Ovary (tissue), 9 donors: ENCODE results near the gene MYRIP. TPM values are rescaled to one million over a fixed set of nuclear protein-coding genes. Genes with fewer than 3 reads are reported as not detected.

Experiments
- DNase-seq, 5 donors: peaks; one replicate each; pipeline ENCODE4 v3.0.0-alpha.2; 2019 to 2020
- H3K27ac ChIP-seq, 2 donors: fragments of 200-600 bp; one replicate each; pipeline versions ENCODE4 v1.5.1 to v1.8.0; 2019 to 2022
- H3K27me3 ChIP-seq: fragments of 200-600 bp; one replicate; pipeline ENCODE4 v1.8.0; 2022
- H3K36me3 ChIP-seq: fragments of 200-600 bp; sonication (generic); one replicate; pipeline ENCODE4 v1.5.1; 2019
- H3K4me1 ChIP-seq: one replicate; pipeline ENCODE4 v1.8.1; 2013; ENCODE audit warnings: mild to moderate bottlenecking, moderate library complexity; ENCODE audit not compliant: insufficient read depth
- H3K4me3 ChIP-seq: fragments of 200-600 bp; sonication (generic); one replicate; pipeline ENCODE4 v1.5.1; 2017
- H3K9me3 ChIP-seq, 2 donors: fragments of 200-600 bp in 1 of 2; sonication (generic) in 1 of 2; one replicate each; pipeline versions ENCODE4 v1.5.1 to v1.8.1; 2013 to 2019; ENCODE audit warnings: mild to moderate bottlenecking in 1 of 2, moderate library complexity in 1 of 2
- CTCF ChIP-seq, 3 donors: fragments of 450-650 bp in 2 of 3; fragments of 200-600 bp in 1 of 3; IDR thresholded peaks; one replicate each; pipeline versions ENCODE4 v1.5.1 to v1.8.0; 2016 to 2022; ENCODE audit warnings: antibody characterized with exemption in 3 of 3, mild to moderate bottlenecking in 1 of 3
- EP300 ChIP-seq: sonication (generic); formaldehyde crosslinking; IDR thresholded peaks from one replicate; pipeline ENCODE4 v1.6.1; 2017; ENCODE audit warnings: antibody characterized with exemption
- POLR2A ChIP-seq: fragments of 450-650 bp; IDR thresholded peaks from one replicate; pipeline ENCODE4 v1.6.1; 2017; ENCODE audit warnings: antibody characterized with exemption, mild to moderate bottlenecking, moderate library complexity
- WGBS, 3 donors: extraction: QIAGEN DNeasy Blood & Tissue Kit in 1 of 3; methylation state at CpG; one replicate each; pipeline versions ENCODE4 v1.1.5 to v1.1.7; 2013 to 2017; 5-methylcytosine and 5-hydroxymethylcytosine counted together
- intact Hi-C, 4 donors: fragments of 100-400 bp; cut with DNase I; formaldehyde crosslinking; loops; one replicate each; pipeline versions ENCODE4 v1.11.0 to v1.15.1; 2022 to 2023
- polyA plus RNA-seq, 2 donors: library from polyadenylated mRNA; stranded (reverse); fragments of 200-250 nt in 1 of 2; fragments of 350-450 nt in 1 of 2; fragmentation: Illumina TruSeq in 1 of 2; extraction: RNeasy Lipid Tissue Mini Kit (QIAGEN cat#74804) in 1 of 2; gene quantifications; one replicate each; pipeline ENCODE4 v1.2.3, GENCODE V29; 2013 to 2014
- total RNA-seq, 7 donors: library from RNA; depleted of rRNA in 2 of 7; stranded (reverse); fragments of >200 nt in 2 of 7; fragmentation: NEBNext Ultra II Directional in 3 of 7; extraction: Animal tissue kit (Norgen Biotek cat#: 25700) in 3 of 7; gene quantifications; one replicate each; pipeline versions ENCODE4 v1.1.0 to v1.2.4, GENCODE V29; 2016 to 2023
- donor health status: DM: no; HTN: no; CAD: no; lungs with moderate emphysema.
- donor health status: DM: no; HTN: no; CAD: no.
- donor health status: Bipolar disorder and iron deficiency.
- donor health status: DM: yes; HTN: yes; CAD: no.
- donor health status: DM: no; HTN: no; CAD: no.
- donor health status: DM: yes; HTN: yes; CAD: no.

The MYRIP gene
- total and polyA plus RNA-seq, 9 donors: 2.8 to 8.4 (median 4.5) TPM

GRCh38 chr3:40254891-40255290 is 445.5 kb downstream of the MYRIP start:
- H3K4me1 ChIP-seq: no peaks in the 10 kb centered on the region
- no peak for TF ChIP-seq POLR2A
- no peak for TF ChIP-seq EP300
- no peak for TF ChIP-seq CTCF (IDR thresholded peaks at IDR 0.05)
- WGBS, 3 donors: 89 to 93% (median 89%) methylated on average over 2 of the region's 2 CpGs
- no peaks in the 10 kb centered on the region for H3K27me3 ChIP-seq
- H3K36me3 ChIP-seq: no peaks in the 10 kb centered on the region
- no peak for DNase-seq
- no peak overlapping the region for H3K27ac ChIP-seq
- no peaks in the 10 kb centered on the region for H3K9me3 ChIP-seq
- intact Hi-C loops: no loop called here
- H3K4me3 ChIP-seq: no peak overlapping the region

- TF ChIP-seq EP300 (no peak), POLR2A (no peak), CTCF (IDR thresholded peaks at IDR 0.05) (no peak)
- intact Hi-C loops: no loop called here
- DNase-seq: no peak
- Histone ChIP-seq H3K27me3 (no peaks in the 10 kb centered on the region), H3K4me1 (no peaks in the 10 kb centered on the region), H3K36me3 (no peaks in the 10 kb centered on the region), H3K4me3 (no peak overlapping the region), H3K9me3 (no peaks in the 10 kb centered on the region), H3K27ac (no peak overlapping the region)
- WGBS, 3 donors: 55 to 60% (median 55%) methylated on average over 1 of the region's 1 CpG
Measured at GRCh38 chr3:40255532-40255931, 446.1 kb downstream of the MYRIP start.

GRCh38 chr3:40258064-40258463 is 448.7 kb downstream of the MYRIP start:
- intact Hi-C loops: no loop called here

GRCh38 chr3:40258555-40258954 is 449.1 kb downstream of the MYRIP start:
- WGBS, 3 donors: 84 to 94% (median 85%) methylated on average over 1 of the region's 1 CpG
- H3K36me3 ChIP-seq: no peaks in the 10 kb centered on the region
- DNase-seq: no peak
- no peak overlapping the region for H3K27ac ChIP-seq
- no peak overlapping the region for H3K4me3 ChIP-seq
- TF ChIP-seq CTCF (IDR thresholded peaks at IDR 0.05): no peak
- no peak for TF ChIP-seq POLR2A
- TF ChIP-seq EP300: no peak
- no peaks in the 10 kb centered on the region for H3K27me3 ChIP-seq
- no peaks in the 10 kb centered on the region for H3K9me3 ChIP-seq
- intact Hi-C loops: no loop called here
- no peaks in the 10 kb centered on the region for H3K4me1 ChIP-seq

More at GRCh38 chr3:40258064-40258463, 448.7 kb downstream of the MYRIP start:
- Histone ChIP-seq H3K4me3 (no peak overlapping the region), H3K27me3 (no peaks in the 10 kb centered on the region), H3K9me3 (no peaks in the 10 kb centered on the region), H3K27ac (no peak overlapping the region), H3K4me1 (no peaks in the 10 kb centered on the region), H3K36me3 (no peaks in the 10 kb centered on the region)
- WGBS, 3 donors: 85 to 93% (median 90%) methylated on average over 7 of the region's 7 CpGs
- TF ChIP-seq POLR2A (no peak), CTCF (IDR thresholded peaks at IDR 0.05) (no peak), EP300 (no peak)
- no peak for DNase-seq

GRCh38 chr3:40262331-40262730 is 452.9 kb downstream of the MYRIP start:
- Histone ChIP-seq H3K9me3 (no peaks in the 10 kb centered on the region), H3K4me3 (no peak overlapping the region), H3K4me1 (no peaks in the 10 kb centered on the region), H3K36me3 (no peaks in the 10 kb centered on the region), H3K27me3 (no peaks in the 10 kb centered on the region), H3K27ac (no peak overlapping the region)
- intact Hi-C loops: no loop called here
- DNase-seq: no peak
- TF ChIP-seq CTCF (IDR thresholded peaks at IDR 0.05) (no peak), POLR2A (no peak), EP300 (no peak)
